H9 (cell line): ENCODE data around the gene CCNY. TPM values are rescaled to one million over a fixed set of nuclear protein-coding genes. Genes with fewer than 3 reads are reported as not detected.

ENCODE experiments used
- DNase-seq: peaks from one replicate; pipeline ENCODE4 v3.0.0-alpha.2; 2017
- H2AFZ ChIP-seq: one replicate; pipeline ENCODE4 v1.6.1; 2013; ENCODE audit warnings: mild to moderate bottlenecking, low read length, control low read depth, moderate library complexity
- H2AK5ac ChIP-seq: 2 replicates; pipeline ENCODE4 v1.6.1; 2013; ENCODE audit warnings: low read length, control low read depth, mixed read lengths; ENCODE audit not compliant: insufficient read length
- H2BK120ac ChIP-seq: one replicate; pipeline ENCODE4 v1.6.1; 2013; ENCODE audit warnings: low read depth, mild to moderate bottlenecking, low read length, control low read depth, inconsistent platforms; ENCODE audit not compliant: poor library complexity, severe bottlenecking
- H2BK12ac ChIP-seq: 2 replicates; pipeline ENCODE4 v1.6.1; 2013; ENCODE audit warnings: low read length, control low read depth, mixed read lengths, low read depth; ENCODE audit not compliant: insufficient read length
- H2BK15ac ChIP-seq: 2 replicates; pipeline ENCODE4 v1.6.1; 2013; ENCODE audit warnings: low read depth, low read length, control low read depth
- H2BK20ac ChIP-seq: one replicate; pipeline ENCODE4 v1.6.1; 2013; ENCODE audit warnings: low read depth, mild to moderate bottlenecking, low read length, control low read depth, inconsistent platforms; ENCODE audit not compliant: poor library complexity, severe bottlenecking
- H2BK5ac ChIP-seq: 2 replicates; pipeline ENCODE4 v1.6.1; 2013; ENCODE audit warnings: low read length, control low read depth, mixed read lengths; ENCODE audit not compliant: insufficient read length
- H3K14ac ChIP-seq: 2 replicates; pipeline ENCODE4 v1.6.1; 2013; ENCODE audit warnings: low read length, control low read depth; ENCODE audit not compliant: insufficient read depth
- H3K18ac ChIP-seq: 2 replicates; pipeline ENCODE4 v1.6.1; 2013; ENCODE audit warnings: low read depth, mild to moderate bottlenecking, mixed read lengths, low read length, control low read depth; ENCODE audit not compliant: insufficient read length
- H3K23ac ChIP-seq: 2 replicates; pipeline ENCODE4 v1.6.1; 2013; ENCODE audit warnings: low read length, control low read depth, mixed read lengths, low read depth; ENCODE audit not compliant: insufficient read length
- H3K23me2 ChIP-seq: 2 replicates; pipeline ENCODE4 v1.6.1; 2013; ENCODE audit warnings: low read depth, mild to moderate bottlenecking, mixed read lengths, low read length, control low read depth; ENCODE audit not compliant: insufficient read length, poor library complexity, severe bottlenecking
- H3K27ac ChIP-seq: 2 replicates; pipeline ENCODE4 v1.5.1; 2013; ENCODE audit warnings: low read length, control low read depth, mixed read lengths, low read depth; ENCODE audit not compliant: insufficient read length
- H3K27me3 ChIP-seq: 2 replicates; pipeline ENCODE4 v1.6.1; 2013; ENCODE audit warnings: low read length, control low read depth, inconsistent platforms; ENCODE audit not compliant: insufficient read depth
- H3K4ac ChIP-seq: 2 replicates; pipeline ENCODE4 v1.6.1; 2013; ENCODE audit warnings: low read depth, mild to moderate bottlenecking, control low read depth, inconsistent platforms, low read length, moderate library complexity
- H3K4me1 ChIP-seq: 2 replicates; pipeline ENCODE4 v1.6.1; 2013; ENCODE audit warnings: low read length, control low read depth, inconsistent platforms; ENCODE audit not compliant: insufficient read depth
- H3K4me2 ChIP-seq: 2 replicates; pipeline ENCODE4 v1.6.1; 2013; ENCODE audit warnings: low read length, control low read depth, mixed read lengths; ENCODE audit not compliant: insufficient read length, insufficient read depth
- H3K56ac ChIP-seq: 2 replicates; pipeline ENCODE4 v1.6.1; 2013; ENCODE audit warnings: low read depth, mild to moderate bottlenecking, mixed read lengths, low read length, control low read depth; ENCODE audit not compliant: insufficient read length
- H3K79me1 ChIP-seq: 2 replicates; pipeline ENCODE4 v1.6.1; 2013; ENCODE audit warnings: low read depth, mild to moderate bottlenecking, moderate library complexity, low read length, control low read depth, inconsistent platforms; ENCODE audit not compliant: insufficient read depth, poor library complexity, severe bottlenecking
- H3K79me2 ChIP-seq: 2 replicates; pipeline ENCODE4 v1.6.1; 2013; ENCODE audit warnings: low read length, control low read depth, inconsistent platforms; ENCODE audit not compliant: insufficient read depth
- H3K9ac ChIP-seq: 2 replicates; pipeline ENCODE4 v1.6.1; 2013; ENCODE audit warnings: low read length, control low read depth, mixed read lengths; ENCODE audit not compliant: insufficient read length; ENCODE audit errors: extremely low read depth
- H3K9me3 ChIP-seq: one replicate; pipeline ENCODE4 v1.6.1; 2013; ENCODE audit warnings: low read depth, low read length, inconsistent platforms; ENCODE audit not compliant: control insufficient read depth
- H3T11ph ChIP-seq: one replicate; pipeline ENCODE4 v1.6.1; 2013; ENCODE audit warnings: mild to moderate bottlenecking, low read length, control low read depth, inconsistent platforms
- H4K20me1 ChIP-seq: one replicate; pipeline ENCODE4 v1.6.1; 2013; ENCODE audit not compliant: control insufficient read depth, insufficient read length, insufficient read depth
- H4K5ac ChIP-seq: 2 replicates; pipeline ENCODE4 v1.6.1; 2013; ENCODE audit warnings: low read depth, mild to moderate bottlenecking, mixed read lengths, low read length, control low read depth; ENCODE audit not compliant: insufficient read length
- H4K8ac ChIP-seq: replicated peaks from 2 replicates; pipeline ENCODE4 v1.6.1; 2013; ENCODE audit warnings: low read length, control low read depth, mixed read lengths, low read depth; ENCODE audit not compliant: insufficient read length
- H4K91ac ChIP-seq: 2 replicates; pipeline ENCODE4 v1.6.1; 2013; ENCODE audit warnings: low read depth, mild to moderate bottlenecking, moderate library complexity, mixed read lengths, low read length, control low read depth; ENCODE audit not compliant: insufficient read length
- H3K27ac Mint-ChIP-seq, 3 experiments: 2 replicates in 2 of 3; 3 replicates in 1 of 3; pipeline ENCODE4 v1.8.0; 2020 to 2021; ENCODE audit warnings: mixed read lengths in 3 of 3, mild to moderate bottlenecking in 1 of 3, moderate library complexity in 1 of 3
- H3K27me3 Mint-ChIP-seq: 2 replicates; pipeline ENCODE4 v1.8.0; 2021; ENCODE audit warnings: low read depth, mild to moderate bottlenecking, moderate library complexity, mixed read lengths
- H3K36me3 Mint-ChIP-seq, 3 experiments: 2 replicates in 2 of 3; 3 replicates in 1 of 3; pipeline ENCODE4 v1.8.0; 2020 to 2021; ENCODE audit warnings: low read depth in 3 of 3, mixed read lengths in 3 of 3; ENCODE audit not compliant: insufficient read depth in 1 of 3
- H3K4me1 Mint-ChIP-seq, 2 experiments: 2 replicates each; pipeline ENCODE4 v1.8.0; 2020; ENCODE audit warnings: mixed read lengths in 2 of 2
- H3K4me3 Mint-ChIP-seq, 2 experiments: 2 replicates in 1 of 2; 3 replicates in 1 of 2; pipeline ENCODE4 v1.8.0; 2020 to 2021; ENCODE audit warnings: mild to moderate bottlenecking in 2 of 2, mixed read lengths in 2 of 2, moderate library complexity in 1 of 2
- H3K9me3 Mint-ChIP-seq, 2 experiments: 2 replicates in 1 of 2; 3 replicates in 1 of 2; pipeline ENCODE4 v1.8.0; 2020; ENCODE audit warnings: mild to moderate bottlenecking in 2 of 2, mixed read lengths in 2 of 2, moderate library complexity in 1 of 2
- CTCF ChIP-seq: fragments of 200-600 bp; sonication (generic); conservative IDR thresholded peaks from 3 replicates; pipeline ENCODE4 v1.8.0; 2021; ENCODE audit warnings: antibody characterized with exemption, mild to moderate bottlenecking
- WGBS: extraction: QIAGEN DNeasy Blood & Tissue Kit; methylation state at CpG from one replicate; pipeline ENCODE4 v1.1.7; 2013; ENCODE audit warnings: missing lambda C conversion rate, low lambda C conversion rate, mixed read lengths; ENCODE audit not compliant: insufficient read length; ENCODE audit errors: extremely low coverage; 5-methylcytosine and 5-hydroxymethylcytosine counted together
- total RNA-seq: library from RNA; stranded (reverse); gene quantifications from 2 replicates; pipeline ENCODE4 v1.2.1, GENCODE V29; 2021

The CCNY gene
- total RNA-seq, 1 experiment from 2014 or later = 62.1 TPM

- Histone ChIP-seq H3K4me2 (no peak overlapping the region), H2BK12ac (no peak overlapping the region), H3K9me3 (no peaks in the 10 kb centered on the region), H3K27me3 (no peaks in the 10 kb centered on the region), H3K14ac (0 out of 2 replicates have a peak overlapping the region, but pooled peaks have one; percentile 18), H3K56ac (no peak overlapping the region), H3K23me2 (no peaks in the 10 kb centered on the region), H3K4ac (no peak overlapping the region), H2BK5ac (no peak overlapping the region), H3K18ac (no peak overlapping the region), H4K8ac (no peak overlapping the region), H2AFZ (no peak overlapping the region), H2BK15ac (no peak overlapping the region), H3K23ac (no peak overlapping the region), H2BK20ac (no peak overlapping the region), H2AK5ac (no peak overlapping the region), H3K9ac (no peak overlapping the region), H3T11ph (no peak overlapping the region), H4K20me1 (no peaks in the 10 kb centered on the region), H3K79me2 (peaks cover 6% of the 10 kb centered on the region; the same call in 1 of the 2 replicates), H2BK120ac (no peak overlapping the region), H4K91ac (no peak overlapping the region), H3K4me1 (peaks cover 23% of the 10 kb centered on the region; the same call in 1 of the 2 replicates), H4K5ac (no peak overlapping the region), H3K79me1 (peaks cover 4% of the 10 kb centered on the region), H3K27ac (no peak overlapping the region)
- H3K4me1 Mint-ChIP-seq = peaks cover 38 to 44% of the 10 kb centered on the region in 2 experiments
- no peak overlapping the region for H3K4me3 Mint-ChIP-seq
- DNase-seq = no peak
- H3K27me3 Mint-ChIP-seq = no peaks in the 10 kb centered on the region
- H3K36me3 Mint-ChIP-seq = no peaks in the 10 kb centered on the region
- TF ChIP-seq CTCF = no peak
- H3K27ac Mint-ChIP-seq = no peak overlapping the region
- no peaks in the 10 kb centered on the region for H3K9me3 Mint-ChIP-seq
- WGBS = no CpG with 5 or more reads among the region's 4 CpGs
Observed at GRCh38 chr10:35466661-35467060, 130.4 kb downstream of the CCNY start.
